Gastrocnemius medialis (tissue), 4 donors: ENCODE results near the gene SPATA31C1. TPM values are rescaled to one million over a fixed set of nuclear protein-coding genes. Genes with fewer than 3 reads are reported as not detected.

ENCODE experiments used
- ATAC-seq, 2 donors: fragments of 150-250 bp; one replicate each; pipeline ENCODE4 v1.9.1; 2016
- DNase-seq, 2 donors: peaks; one replicate each; pipeline ENCODE4 v3.0.0-alpha.2; 2019
- H3K27ac ChIP-seq, 4 donors: fragments of 200-600 bp; sonication (generic); 1 replicate in 1 of 4; 2 replicates in 3 of 4; pipeline ENCODE4 v1.5.1; 2016 to 2018; ENCODE audit warnings: mild to moderate bottlenecking in 2 of 4, moderate library complexity in 1 of 4
- H3K27me3 ChIP-seq, 3 donors: fragments of 200-600 bp; sonication (generic) in 2 of 3; 1 replicate in 1 of 3; 2 replicates in 2 of 3; pipeline versions ENCODE4 v1.5.1 to v1.6.0; 2016 to 2019; ENCODE audit warnings: mild to moderate bottlenecking in 1 of 3, moderate library complexity in 1 of 3
- H3K36me3 ChIP-seq, 2 donors: fragments of 200-600 bp; sonication (generic) in 1 of 2; one replicate each; pipeline ENCODE4 v1.5.1; 2017 to 2018
- H3K4me1 ChIP-seq, 2 donors: fragments of 200-600 bp; sonication (generic) in 1 of 2; one replicate each; pipeline ENCODE4 v1.5.1; 2016 to 2017; ENCODE audit warnings: mild to moderate bottlenecking in 2 of 2
- H3K4me3 ChIP-seq, 4 donors: fragments of 200-600 bp; sonication (generic) in 3 of 4; 1 replicate in 1 of 4; 2 replicates in 3 of 4; pipeline ENCODE4 v1.5.1; 2016 to 2019; ENCODE audit warnings: mild to moderate bottlenecking in 2 of 4
- H3K9me3 ChIP-seq, 3 donors: fragments of 200-600 bp; sonication (generic) in 2 of 3; 1 replicate in 1 of 3; 2 replicates in 2 of 3; pipeline ENCODE4 v1.5.1; 2016 to 2019
- POLR2A ChIP-seq, 2 donors: fragments of 450-650 bp; IDR thresholded peaks; one replicate each; pipeline ENCODE4 v1.6.1; 2017; ENCODE audit warnings: antibody characterized with exemption in 2 of 2, mild to moderate bottlenecking in 2 of 2, moderate library complexity in 2 of 2
- in situ Hi-C, 4 donors: fragments of 200-750 bp; cut with MboI; loops; one replicate each; pipeline versions ENCODE4 v1.15.0 to v1.8.0; 2017; ENCODE audit warnings: low sequenced_read_pairs in 4 of 4
- intact Hi-C: fragments of 100-400 bp; cut with DNase I; formaldehyde crosslinking; loops from one replicate; pipeline ENCODE4 v1.15.1; 2023; ENCODE audit warnings: low total_unique reads
- total RNA-seq, 4 donors: library from RNA; depleted of rRNA; stranded (reverse); fragments of >200 nt; gene quantifications; one replicate each; pipeline versions ENCODE4 v1.1.0 to v1.2.3, GENCODE V29; 2016
- TF ChIP-seq, protein P1 (sequence below), 5 experiments: fragments of 450-650 bp in 3 of 5; fragments of 200-600 bp in 2 of 5; sonication (generic) in 2 of 5; IDR thresholded peaks in 4 of 5; conservative IDR thresholded peaks in 1 of 5; 1 replicate in 4 of 5; 2 replicates in 1 of 5; pipeline ENCODE4 v1.5.1; 2016 to 2019; ENCODE audit warnings: antibody characterized with exemption in 5 of 5, mild to moderate bottlenecking in 3 of 5, moderate library complexity in 3 of 5

Gene SPATA31C1
- total RNA-seq, 4 donors from 2014 or later: not detected

DNA sequence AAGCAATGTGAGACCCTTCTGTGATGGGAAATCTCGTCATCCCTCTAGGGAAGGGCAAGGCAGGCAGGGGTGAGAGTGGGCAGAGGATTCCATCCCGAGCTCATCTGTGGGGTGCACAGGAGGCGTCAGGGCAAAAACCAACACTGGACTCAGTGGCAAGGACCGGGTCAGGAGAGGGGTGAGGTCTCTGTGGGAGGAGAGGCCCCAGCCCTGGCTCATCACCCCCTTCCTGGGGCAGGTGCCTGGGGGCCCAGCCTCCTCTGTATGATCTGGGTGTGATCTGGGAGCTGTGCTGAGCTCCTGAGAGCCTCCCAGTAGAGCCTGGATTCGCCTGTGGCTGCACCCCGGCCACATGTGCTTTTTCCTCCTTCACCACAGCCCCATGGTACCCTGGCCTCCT lies 34.5 kb upstream of the SPATA31C1 start:
- Histone ChIP-seq H3K4me1 (no peaks in the 10 kb centered on the region), H3K4me3 (no peak overlapping the region), H3K27me3 (no peaks in the 10 kb centered on the region), H3K27ac (no peak overlapping the region), H3K36me3 (no peaks in the 10 kb centered on the region), H3K9me3 (no peaks in the 10 kb centered on the region)
- in situ Hi-C loops: no loop called here
- no peak for DNase-seq
- intact Hi-C loops: no loop called here
- TF ChIP-seq POLR2A (IDR thresholded peaks at IDR 0.05): no peak
- no peak for ATAC-seq

DNA sequence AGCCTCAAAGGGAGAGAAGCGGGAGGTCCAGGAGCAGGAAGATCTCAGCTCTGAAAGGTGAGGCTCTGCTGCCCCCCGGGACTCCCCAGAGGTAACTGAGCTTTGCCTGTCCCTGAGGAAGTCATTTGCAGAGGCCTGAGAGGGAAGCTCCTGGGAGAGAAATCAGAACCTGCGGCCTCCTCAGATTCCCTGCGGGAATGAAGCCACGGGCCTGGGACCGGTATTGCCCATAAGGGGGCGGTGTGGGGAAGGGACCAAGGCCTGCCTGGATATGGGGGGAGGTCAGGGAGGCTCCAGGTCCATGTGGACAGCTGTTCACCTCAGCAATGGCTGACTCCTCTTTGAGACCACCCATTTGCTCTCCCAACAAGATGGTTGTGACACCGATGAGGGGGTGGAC lies 33.8 kb upstream of the SPATA31C1 start:
- in situ Hi-C loops: no loop called here
- Histone ChIP-seq H3K36me3 (no peaks in the 10 kb centered on the region), H3K4me3 (no peak overlapping the region), H3K27ac (no peak overlapping the region), H3K4me1 (no peaks in the 10 kb centered on the region), H3K27me3 (no peaks in the 10 kb centered on the region), H3K9me3 (no peaks in the 10 kb centered on the region)
- TF ChIP-seq POLR2A (IDR thresholded peaks at IDR 0.05): no peak
- TF ChIP-seq, protein P1, sequence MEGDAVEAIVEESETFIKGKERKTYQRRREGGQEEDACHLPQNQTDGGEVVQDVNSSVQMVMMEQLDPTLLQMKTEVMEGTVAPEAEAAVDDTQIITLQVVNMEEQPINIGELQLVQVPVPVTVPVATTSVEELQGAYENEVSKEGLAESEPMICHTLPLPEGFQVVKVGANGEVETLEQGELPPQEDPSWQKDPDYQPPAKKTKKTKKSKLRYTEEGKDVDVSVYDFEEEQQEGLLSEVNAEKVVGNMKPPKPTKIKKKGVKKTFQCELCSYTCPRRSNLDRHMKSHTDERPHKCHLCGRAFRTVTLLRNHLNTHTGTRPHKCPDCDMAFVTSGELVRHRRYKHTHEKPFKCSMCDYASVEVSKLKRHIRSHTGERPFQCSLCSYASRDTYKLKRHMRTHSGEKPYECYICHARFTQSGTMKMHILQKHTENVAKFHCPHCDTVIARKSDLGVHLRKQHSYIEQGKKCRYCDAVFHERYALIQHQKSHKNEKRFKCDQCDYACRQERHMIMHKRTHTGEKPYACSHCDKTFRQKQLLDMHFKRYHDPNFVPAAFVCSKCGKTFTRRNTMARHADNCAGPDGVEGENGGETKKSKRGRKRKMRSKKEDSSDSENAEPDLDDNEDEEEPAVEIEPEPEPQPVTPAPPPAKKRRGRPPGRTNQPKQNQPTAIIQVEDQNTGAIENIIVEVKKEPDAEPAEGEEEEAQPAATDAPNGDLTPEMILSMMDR (IDR thresholded peaks at IDR 0.05 in 4 of 5, conservative IDR thresholded peaks at IDR 0.05 in 1 of 5): no peak
- intact Hi-C loops: no loop called here
- ATAC-seq (no peak), DNase-seq (no peak)

- no peaks in the 10 kb centered on the region for H3K4me1 ChIP-seq
- no peaks in the 10 kb centered on the region for H3K36me3 ChIP-seq
- no peak for ATAC-seq
- H3K4me3 ChIP-seq: no peak overlapping the region
- DNase-seq: no peak
- TF ChIP-seq, protein P1 (IDR thresholded peaks at IDR 0.05 in 4 of 5, conservative IDR thresholded peaks at IDR 0.05 in 1 of 5): no peak
- TF ChIP-seq POLR2A (IDR thresholded peaks at IDR 0.05): no peak
- no peak overlapping the region for H3K27ac ChIP-seq
- in situ Hi-C loops (no loop called here), intact Hi-C loops (no loop called here)
- H3K27me3 ChIP-seq: no peaks in the 10 kb centered on the region
- H3K9me3 ChIP-seq: no peaks in the 10 kb centered on the region
Measured at GRCh38 chr9:87884578-87885459, 32.9 kb upstream of the SPATA31C1 start.

DNA sequence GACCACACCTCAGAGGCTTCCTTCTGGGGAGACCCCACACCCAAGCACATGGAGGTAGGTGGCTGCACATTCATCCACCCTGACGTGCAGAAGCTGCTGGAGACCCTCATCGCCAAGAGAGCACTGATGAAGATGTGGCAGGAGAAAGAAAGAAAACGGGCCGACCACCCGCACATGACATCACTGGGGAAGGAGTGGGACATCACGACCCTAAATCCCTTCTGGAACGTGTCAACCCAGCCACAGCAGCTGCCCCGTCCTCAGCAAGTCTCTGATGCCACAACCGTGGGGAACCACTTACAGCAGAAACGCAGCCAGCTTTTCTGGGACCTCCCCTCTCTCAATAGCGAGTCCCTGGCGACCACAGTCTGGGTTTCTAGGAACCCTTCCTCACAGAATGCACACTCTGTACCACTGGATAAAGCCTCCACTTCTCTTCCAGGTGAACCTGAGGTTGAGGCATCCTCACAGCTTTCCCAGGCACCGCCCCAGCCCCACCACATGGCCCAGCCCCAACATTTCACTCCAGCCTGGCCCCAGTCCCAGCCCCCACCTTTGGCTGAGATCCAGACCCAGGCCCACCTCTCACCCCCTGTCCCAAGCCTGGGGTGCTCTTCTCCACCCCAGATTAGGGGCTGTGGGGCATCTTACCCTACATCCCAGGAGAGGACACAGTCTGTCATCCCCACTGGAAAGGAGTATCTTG lies 32.1 kb upstream of the SPATA31C1 start:
- Histone ChIP-seq H3K4me3 (no peak overlapping the region), H3K36me3 (no peaks in the 10 kb centered on the region), H3K27ac (no peak overlapping the region), H3K27me3 (no peaks in the 10 kb centered on the region), H3K9me3 (no peaks in the 10 kb centered on the region), H3K4me1 (no peaks in the 10 kb centered on the region)
- no peak for TF ChIP-seq POLR2A (IDR thresholded peaks at IDR 0.05)
- TF ChIP-seq, protein P1 (IDR thresholded peaks at IDR 0.05 in 4 of 5, conservative IDR thresholded peaks at IDR 0.05 in 1 of 5): no peak
- no peak for ATAC-seq
- in situ Hi-C loops (no loop called here), intact Hi-C loops (no loop called here)
- no peak for DNase-seq

DNA sequence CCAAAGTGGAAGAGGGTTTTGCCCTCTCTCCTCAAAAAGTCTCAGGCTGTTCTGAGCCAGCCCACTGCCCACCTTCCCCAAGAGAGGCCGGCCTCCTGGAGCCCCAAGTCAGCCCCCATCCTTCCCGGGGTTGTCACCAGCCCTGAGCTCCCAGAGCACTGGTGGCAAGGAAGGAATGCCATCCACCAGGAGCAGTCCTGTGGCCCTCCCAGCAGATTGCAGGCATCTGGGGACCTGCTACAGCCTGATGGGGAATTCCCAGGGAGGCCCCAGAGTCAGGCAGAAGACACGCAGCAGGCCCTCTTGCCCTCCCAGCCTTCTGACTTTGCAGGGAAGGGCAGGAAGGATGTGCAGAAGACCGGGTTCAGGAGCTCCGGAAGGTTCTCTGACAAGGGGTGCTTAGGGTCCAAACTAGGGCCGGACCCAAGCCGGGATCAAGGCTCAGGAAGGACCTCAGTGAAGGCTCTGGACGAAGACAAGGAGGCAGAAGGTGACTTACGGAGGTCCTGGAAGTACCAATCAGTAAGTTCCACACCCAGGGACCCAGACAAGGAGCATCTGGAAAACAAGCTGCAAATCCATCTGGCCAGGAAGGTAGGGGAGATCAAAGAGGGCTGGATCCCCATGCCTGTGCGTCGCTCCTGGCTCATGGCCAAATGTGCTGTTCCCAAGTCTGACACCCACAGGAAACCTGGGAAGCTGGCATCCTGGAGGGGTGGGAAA lies 31.4 kb upstream of the SPATA31C1 start:
- Histone ChIP-seq H3K36me3 (no peaks in the 10 kb centered on the region), H3K9me3 (no peaks in the 10 kb centered on the region), H3K4me3 (no peak overlapping the region), H3K27me3 (no peaks in the 10 kb centered on the region), H3K4me1 (no peaks in the 10 kb centered on the region), H3K27ac (no peak overlapping the region)
- in situ Hi-C loops (no loop called here), intact Hi-C loops (no loop called here)
- no peak for ATAC-seq
- no peak for DNase-seq
- TF ChIP-seq, protein P1 (IDR thresholded peaks at IDR 0.05 in 4 of 5, conservative IDR thresholded peaks at IDR 0.05 in 1 of 5): no peak
- no peak for TF ChIP-seq POLR2A (IDR thresholded peaks at IDR 0.05)
